ENCODE results near the gene NFAM1.

NFAM1 gene

DNA sequence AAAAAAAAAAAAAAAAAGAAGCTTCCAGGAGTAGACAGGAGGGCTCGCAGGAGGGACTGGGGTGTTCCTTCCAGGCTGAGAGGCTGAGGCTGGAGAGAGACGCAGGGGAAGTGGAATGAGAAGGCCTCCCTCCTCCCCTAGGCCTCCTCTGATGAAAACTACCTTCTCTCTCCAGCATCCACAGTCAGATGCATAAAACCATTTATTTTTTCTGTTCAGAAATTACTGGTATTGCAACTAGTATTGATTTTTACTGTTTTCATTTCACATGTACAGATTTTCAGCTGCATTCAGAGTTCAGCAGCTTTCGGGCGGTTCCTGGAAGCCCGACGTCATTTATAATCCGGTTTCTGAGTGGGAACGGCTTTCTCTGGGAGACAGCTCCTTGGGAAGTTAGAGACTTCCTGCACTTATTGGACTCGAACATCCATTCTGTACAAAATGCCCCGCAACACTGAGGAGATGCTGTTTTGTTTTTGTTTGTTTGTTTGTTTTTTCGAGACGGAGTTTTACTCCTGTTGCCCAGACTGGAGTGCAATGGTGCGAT lies 6.9 kb upstream of the NFAM1 start:
- no peak for DNase-seq

DNA sequence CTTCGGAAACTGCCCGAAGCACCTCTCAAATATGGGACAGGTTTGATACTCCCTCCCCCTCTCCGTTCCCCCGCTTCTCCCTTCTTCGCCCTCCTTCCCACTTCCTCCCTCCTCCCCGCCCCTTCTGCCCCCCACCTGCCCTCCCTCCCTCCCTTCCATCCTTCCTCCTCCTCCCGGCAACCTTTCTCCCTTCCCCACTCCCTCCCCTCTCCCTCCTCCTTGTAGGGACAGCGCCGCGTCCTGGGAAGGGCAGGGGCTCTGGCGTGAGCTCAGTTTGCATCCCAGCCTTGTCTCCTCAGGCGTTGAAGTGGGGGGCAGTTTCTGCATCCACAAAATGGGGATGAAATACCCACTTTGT lies 6.1 kb upstream of the NFAM1 start:
- no peak for DNase-seq

DNA sequence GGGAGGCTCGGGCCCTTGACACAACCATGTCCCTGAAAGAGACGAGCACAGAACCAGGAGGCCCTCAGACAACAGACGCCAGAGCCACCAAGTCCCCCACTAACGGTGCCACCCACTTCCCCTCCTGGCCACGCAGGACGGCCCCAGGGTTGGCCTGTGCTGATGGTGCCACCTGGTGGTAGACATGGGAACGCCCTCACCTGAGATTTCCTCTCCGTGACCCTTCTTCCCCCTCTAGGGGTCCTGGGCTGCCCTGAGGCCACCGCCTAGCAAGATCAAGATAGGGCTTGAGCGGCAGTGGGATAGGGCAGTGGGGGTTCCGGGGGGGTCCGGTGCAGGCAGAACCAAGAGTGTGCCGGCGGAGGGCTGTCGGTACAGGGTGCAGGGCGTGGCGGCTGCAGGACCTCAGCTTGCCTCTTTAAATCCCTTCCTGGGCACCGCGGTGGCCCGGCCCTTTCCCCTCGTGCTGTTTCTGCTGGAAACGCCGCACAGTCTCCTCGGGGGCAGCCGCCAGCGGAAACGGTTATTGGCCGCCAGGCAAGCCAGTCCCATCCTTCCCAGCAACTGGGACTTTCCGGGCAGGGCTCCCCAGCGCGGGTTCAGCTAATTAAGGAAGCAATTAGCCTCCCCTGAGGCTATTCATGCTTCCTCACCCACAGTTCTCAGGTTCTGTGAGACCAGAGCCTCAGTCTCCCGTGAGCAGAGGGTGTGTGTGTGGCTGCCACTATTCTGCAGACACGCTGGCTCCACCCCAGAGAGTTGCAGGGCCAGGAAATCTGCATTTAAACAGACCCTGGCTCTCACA lies 5.5 kb upstream of the NFAM1 start:
- no peak for DNase-seq

GRCh38 chr22:42436404-42436803 lies 4.2 kb upstream of the NFAM1 start:
- DNase-seq, result no peak

DNA sequence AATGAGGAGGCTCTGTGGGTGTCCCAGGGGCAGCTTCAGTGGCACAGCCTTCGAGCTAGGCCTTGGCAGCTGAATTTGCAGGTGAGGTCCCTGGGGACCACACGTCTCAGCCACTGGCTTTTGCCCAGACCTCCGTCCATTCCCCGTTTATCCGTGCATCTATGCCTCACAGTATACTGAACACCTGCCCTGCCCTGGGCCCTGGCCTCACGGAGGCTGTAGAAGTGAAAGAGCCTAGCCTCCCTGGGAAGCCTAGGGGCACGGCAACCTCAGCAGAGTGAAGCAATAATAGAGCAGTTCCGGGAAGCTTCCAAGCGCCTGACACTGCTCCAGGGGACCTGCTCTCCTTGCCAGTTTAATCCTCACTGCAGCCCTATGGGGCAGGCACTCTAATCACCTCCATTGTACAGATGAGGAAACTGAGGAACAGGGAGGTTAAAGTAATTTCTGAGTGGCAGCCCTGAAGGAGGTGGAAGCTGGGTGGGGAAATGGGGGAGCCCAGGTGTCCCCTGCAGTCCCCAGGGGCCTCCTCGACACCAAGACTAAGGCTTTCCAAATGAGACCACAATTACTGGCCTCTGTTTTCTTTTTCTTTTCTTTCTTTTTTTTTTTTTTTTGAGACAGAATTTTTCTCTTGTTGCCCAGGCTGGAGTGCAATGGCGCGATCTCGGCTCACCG lies 2.7 kb upstream of the NFAM1 start:
- no peak for DNase-seq

- DNase-seq, result no peak
Measured at GRCh38 chr22:42433754-42434682, 1.8 kb upstream of the NFAM1 start.

- DNase-seq, result no peak
Measured at GRCh38 chr22:42432818-42433217, 615 bp upstream of the NFAM1 start.

- DNase-seq, result no peak
Measured at GRCh38 chr22:42431401-42432019, 693 bp downstream of the NFAM1 start.

DNA sequence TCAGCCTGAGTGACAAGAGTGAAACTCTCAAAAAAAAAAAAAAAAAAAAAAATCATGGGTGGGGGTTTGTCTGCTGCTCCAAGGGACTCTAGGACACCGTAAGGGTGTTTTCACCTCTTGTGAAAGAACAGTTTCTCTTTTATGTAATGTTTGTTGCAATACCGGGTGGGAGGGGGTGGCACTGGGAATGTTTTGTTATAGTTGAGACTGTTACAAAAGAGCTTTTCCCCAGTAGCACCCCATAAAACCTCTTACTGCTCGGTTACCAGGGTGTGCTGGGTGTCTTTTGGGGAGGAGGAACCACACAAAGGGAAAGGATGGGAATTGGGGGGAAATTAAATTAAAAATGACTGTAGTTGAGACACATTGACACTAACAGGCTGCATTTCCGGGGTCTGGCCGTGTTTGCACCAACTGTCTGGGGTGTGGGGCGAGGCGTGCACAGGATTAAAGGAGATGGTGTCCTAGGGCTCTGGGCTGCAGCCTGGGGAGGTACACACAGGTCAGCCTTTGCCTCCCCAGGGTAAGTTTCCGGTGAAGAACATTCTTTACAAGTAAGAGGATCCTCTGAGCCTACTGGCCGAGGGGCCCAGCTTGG lies 1.6 kb downstream of the NFAM1 start:
- no peak for DNase-seq

GRCh38 chr22:42428760-42429159 lies 3.4 kb downstream of the NFAM1 start:
- no peak for DNase-seq

- DNase-seq, result no peak
Measured at GRCh38 chr22:42428025-42428424, 4.2 kb downstream of the NFAM1 start.

GRCh38 chr22:42427167-42427566 lies 5.0 kb downstream of the NFAM1 start:
- DNase-seq, result no peak

- DNase-seq, result no peak
Measured at GRCh38 chr22:42425989-42426355, 6.2 kb downstream of the NFAM1 start.

- DNase-seq, result no peak
Measured at GRCh38 chr22:42425337-42425988, 6.7 kb downstream of the NFAM1 start.

GRCh38 chr22:42419243-42419881 lies 12.8 kb downstream of the NFAM1 start:
- no peak for DNase-seq

- no peak for DNase-seq
Measured at GRCh38 chr22:42418811-42419242, 13.4 kb downstream of the NFAM1 start.

DNA sequence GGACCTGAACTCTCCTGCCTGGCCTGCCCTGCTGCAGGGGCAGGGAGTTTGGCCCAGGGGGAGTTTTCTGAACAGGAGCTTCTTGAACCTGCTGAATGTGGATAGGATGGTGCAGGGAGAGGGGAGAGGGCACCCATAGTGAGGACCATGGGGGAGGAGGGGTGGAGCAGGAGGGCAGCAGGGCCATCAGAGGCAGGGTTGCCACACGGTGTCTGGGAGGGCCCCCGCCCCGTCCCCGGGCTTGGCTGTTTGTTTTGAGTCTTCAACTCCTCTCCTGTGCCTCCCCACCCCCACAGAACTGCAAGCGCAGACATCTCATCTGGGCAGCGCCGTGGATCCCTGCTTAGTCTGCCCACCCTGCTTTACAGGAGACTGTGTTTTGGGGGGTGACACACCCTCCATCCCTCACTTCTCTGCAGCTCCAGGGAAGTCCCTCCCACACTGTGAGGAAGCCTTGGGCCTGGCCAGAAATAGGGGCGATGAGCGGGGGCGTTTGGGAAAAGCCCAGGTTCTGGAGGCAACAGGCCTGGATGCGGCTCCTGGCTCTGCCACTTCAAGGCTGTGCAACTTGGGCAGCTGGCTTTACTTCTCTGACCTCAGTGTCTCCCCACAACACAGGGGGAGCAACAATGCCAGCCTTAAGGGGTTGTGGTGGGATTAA lies 14.4 kb downstream of the NFAM1 start:
- DNase-seq, result no peak

DNA sequence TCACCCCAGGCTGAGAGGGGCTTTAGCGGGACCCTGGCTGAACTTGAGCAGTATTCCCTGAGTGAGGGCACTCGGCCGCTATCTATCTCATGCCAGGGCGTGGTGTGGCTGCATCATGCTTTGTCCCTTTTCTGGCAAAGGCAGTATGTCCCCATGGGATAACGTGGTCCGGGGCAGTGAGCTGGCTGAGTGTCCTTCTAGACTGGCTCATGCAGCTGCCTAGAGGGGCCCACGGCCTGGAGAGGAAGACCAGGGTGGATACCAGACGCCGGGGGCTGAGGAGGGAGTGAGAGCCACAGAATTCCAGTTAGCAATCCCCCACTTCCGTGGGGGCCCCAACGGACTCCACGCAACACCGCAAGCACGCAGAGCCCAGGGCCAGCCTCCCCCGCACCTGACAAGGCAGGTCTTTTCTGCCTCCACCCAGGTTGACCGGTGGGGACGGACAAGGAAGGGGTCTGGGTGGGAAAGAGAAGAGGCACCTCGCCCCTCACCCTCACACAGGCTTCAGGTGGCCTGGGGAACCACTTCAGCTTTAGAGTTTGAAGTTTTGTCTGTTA lies 15.5 kb downstream of the NFAM1 start:
- DNase-seq, result no peak

GRCh38 chr22:42414565-42415303 lies 17.5 kb downstream of the NFAM1 start:
- no peak for DNase-seq

GRCh38 chr22:42414021-42414420 lies 18.2 kb downstream of the NFAM1 start:
- no peak for DNase-seq
